ENCODE measurements around the gene GUCY2C.

Gene GUCY2C

GRCh38 chr12:14567351-14568162, 128.8 kb downstream of the GUCY2C start, which contains the start of gene PLBD1:
Gene PLBD1 (minus strand): TSS chr12:14567883. CDS start chr12:14567696, 187 bp downstream.
- Histone ChIP-seq H3K27ac (no peak within 1 kb of the TSS), H3K9me3 (ENCODE audit: severe bottlenecking) (peaks cover 4% of the 10 kb centered on the region), H3K4me3 (ENCODE audit: low read depth, low read length) (no peak within 1 kb of the TSS), H3K27me3 (ENCODE audit: insufficient read depth, low read depth, severe bottlenecking) (no peaks in the 10 kb centered on the region), H3K36me3 (no peaks in the 10 kb centered on the region)
- no peak for DNase-seq
- TF ChIP-seq CTCF (IDR thresholded peaks at IDR 0.05; ENCODE audit: low read depth, low read length), result no peak

GRCh38 chr12:14564336-14564959, 132.0 kb downstream of the GUCY2C start:
- no peak overlapping the region for H3K27ac ChIP-seq
- no peak for TF ChIP-seq CTCF (IDR thresholded peaks at IDR 0.05; ENCODE audit: low read depth, low read length)
- no peak for DNase-seq

GRCh38 chr12:14563046-14563445, 133.4 kb downstream of the GUCY2C start:
- H3K4me3 ChIP-seq (ENCODE audit: low read depth, low read length), result no peak overlapping the region
- H3K27ac ChIP-seq, result no peak overlapping the region
- peaks cover 6% of the 10 kb centered on the region for H3K9me3 ChIP-seq (ENCODE audit: severe bottlenecking)
- DNase-seq, result no peak
- H3K27me3 ChIP-seq (ENCODE audit: insufficient read depth, low read depth, severe bottlenecking), result no peaks in the 10 kb centered on the region
- no peak for TF ChIP-seq CTCF (IDR thresholded peaks at IDR 0.05; ENCODE audit: low read depth, low read length)
- H3K36me3 ChIP-seq, result no peaks in the 10 kb centered on the region

More at GRCh38 chr12:14564336-14564959, 132.0 kb downstream of the GUCY2C start:
- Histone ChIP-seq H3K36me3 (no peaks in the 10 kb centered on the region), H3K9me3 (ENCODE audit: severe bottlenecking) (peaks cover 4% of the 10 kb centered on the region), H3K4me3 (ENCODE audit: low read depth, low read length) (no peak overlapping the region), H3K27me3 (ENCODE audit: insufficient read depth, low read depth, severe bottlenecking) (no peaks in the 10 kb centered on the region)
